Measurements from ENCODE around the gene DENND1B. TPM values are rescaled to one million over a fixed set of nuclear protein-coding genes. Genes with fewer than 3 reads are reported as not detected.

Gene DENND1B
- total RNA-seq, 1 donor from 2014 or later, result 10.2 TPM

DNA sequence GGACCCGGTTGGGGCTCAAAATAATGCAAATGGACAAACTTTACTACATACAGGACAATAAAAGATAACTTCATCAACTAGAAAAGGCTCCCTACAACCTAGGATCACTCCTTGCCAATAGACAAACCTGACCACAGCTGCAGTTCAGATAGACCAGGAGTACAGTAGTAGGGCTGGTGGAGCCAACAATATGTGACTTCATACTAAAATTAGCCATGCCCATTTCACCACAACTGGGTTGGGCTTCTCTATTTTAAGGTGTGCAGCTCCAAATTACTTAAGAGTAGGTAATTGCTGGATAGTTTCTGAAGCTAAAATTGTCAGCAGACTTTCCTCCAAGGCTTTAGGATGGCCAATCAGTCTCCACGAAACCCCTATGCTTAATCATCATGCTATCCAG is 3.9 kb downstream of the DENND1B start:
- Mint-ChIP-seq H3K36me3 (ENCODE audit: unreplicated experiment) (peaks cover 13% of the 10 kb centered on the region), H3K27ac (ENCODE audit: unreplicated experiment) (no peak overlapping the region), H3K27me3 (ENCODE audit: unreplicated experiment) (no peaks in the 10 kb centered on the region), H3K4me3 (ENCODE audit: unreplicated experiment) (no peak overlapping the region), H3K4me1 (ENCODE audit: unreplicated experiment) (peaks cover 29% of the 10 kb centered on the region), H3K9me3 (ENCODE audit: unreplicated experiment) (no peaks in the 10 kb centered on the region)
- no peak for DNase-seq (ENCODE audit: extremely low spot score, unreplicated experiment)
- TF ChIP-seq, protein P1, sequence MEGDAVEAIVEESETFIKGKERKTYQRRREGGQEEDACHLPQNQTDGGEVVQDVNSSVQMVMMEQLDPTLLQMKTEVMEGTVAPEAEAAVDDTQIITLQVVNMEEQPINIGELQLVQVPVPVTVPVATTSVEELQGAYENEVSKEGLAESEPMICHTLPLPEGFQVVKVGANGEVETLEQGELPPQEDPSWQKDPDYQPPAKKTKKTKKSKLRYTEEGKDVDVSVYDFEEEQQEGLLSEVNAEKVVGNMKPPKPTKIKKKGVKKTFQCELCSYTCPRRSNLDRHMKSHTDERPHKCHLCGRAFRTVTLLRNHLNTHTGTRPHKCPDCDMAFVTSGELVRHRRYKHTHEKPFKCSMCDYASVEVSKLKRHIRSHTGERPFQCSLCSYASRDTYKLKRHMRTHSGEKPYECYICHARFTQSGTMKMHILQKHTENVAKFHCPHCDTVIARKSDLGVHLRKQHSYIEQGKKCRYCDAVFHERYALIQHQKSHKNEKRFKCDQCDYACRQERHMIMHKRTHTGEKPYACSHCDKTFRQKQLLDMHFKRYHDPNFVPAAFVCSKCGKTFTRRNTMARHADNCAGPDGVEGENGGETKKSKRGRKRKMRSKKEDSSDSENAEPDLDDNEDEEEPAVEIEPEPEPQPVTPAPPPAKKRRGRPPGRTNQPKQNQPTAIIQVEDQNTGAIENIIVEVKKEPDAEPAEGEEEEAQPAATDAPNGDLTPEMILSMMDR (IDR thresholded peaks at IDR 0.05), result no peak

DNA sequence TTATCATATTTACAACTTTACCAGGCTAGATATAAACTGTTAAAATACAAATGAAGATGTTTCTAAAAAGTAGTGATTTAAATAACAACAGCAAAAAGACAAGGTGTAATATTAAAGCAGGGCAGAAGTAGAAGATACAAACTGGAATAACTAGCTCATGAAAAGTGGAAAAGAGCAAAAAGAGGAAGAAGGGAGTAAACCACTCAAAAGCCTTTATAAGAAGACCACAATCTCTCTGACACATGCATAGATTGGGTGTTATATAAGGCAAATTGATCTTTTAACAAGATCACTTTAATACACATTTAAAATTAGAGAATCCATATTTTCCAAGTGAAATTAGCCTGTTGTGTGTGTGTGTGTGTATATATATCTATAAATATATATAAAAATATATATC is 5.0 kb downstream of the DENND1B start:
- no peak overlapping the region for H3K4me3 Mint-ChIP-seq (ENCODE audit: unreplicated experiment)
- H3K4me1 Mint-ChIP-seq (ENCODE audit: unreplicated experiment), result peaks cover 24% of the 10 kb centered on the region
- H3K27ac Mint-ChIP-seq (ENCODE audit: unreplicated experiment), result no peak overlapping the region
- DNase-seq (ENCODE audit: extremely low spot score, unreplicated experiment), result no peak
- TF ChIP-seq, protein P1 (IDR thresholded peaks at IDR 0.05), result no peak
- no peaks in the 10 kb centered on the region for H3K27me3 Mint-ChIP-seq (ENCODE audit: unreplicated experiment)
- H3K9me3 Mint-ChIP-seq (ENCODE audit: unreplicated experiment), result no peaks in the 10 kb centered on the region
- peaks cover 15% of the 10 kb centered on the region for H3K36me3 Mint-ChIP-seq (ENCODE audit: unreplicated experiment)

DNA sequence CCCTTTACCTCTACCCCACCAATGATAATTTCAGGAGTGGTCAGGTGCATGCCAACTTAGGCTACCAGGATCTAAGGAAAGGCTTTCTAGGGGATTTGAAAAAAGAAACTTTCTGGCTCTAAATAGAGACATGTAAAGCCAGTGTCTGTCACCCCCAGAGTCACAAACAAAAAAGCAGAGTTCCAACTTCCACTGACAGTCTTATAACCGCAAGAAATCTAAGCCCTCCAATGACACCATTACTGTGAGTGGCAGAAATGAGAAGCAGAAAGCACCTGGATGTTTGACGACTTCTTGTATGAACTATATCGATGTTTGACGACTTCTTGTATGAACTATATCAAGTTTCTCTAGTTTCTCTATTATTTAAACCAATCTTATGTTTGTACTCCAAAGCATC is 6.0 kb downstream of the DENND1B start:
- peaks cover 22% of the 10 kb centered on the region for H3K4me1 Mint-ChIP-seq (ENCODE audit: unreplicated experiment)
- H3K9me3 Mint-ChIP-seq (ENCODE audit: unreplicated experiment), result no peaks in the 10 kb centered on the region
- no peak overlapping the region for H3K4me3 Mint-ChIP-seq (ENCODE audit: unreplicated experiment)
- TF ChIP-seq, protein P1 (IDR thresholded peaks at IDR 0.05), result no peak
- no peak for DNase-seq (ENCODE audit: extremely low spot score, unreplicated experiment)
- no peaks in the 10 kb centered on the region for H3K27me3 Mint-ChIP-seq (ENCODE audit: unreplicated experiment)
- H3K27ac Mint-ChIP-seq (ENCODE audit: unreplicated experiment), result no peak overlapping the region
- H3K36me3 Mint-ChIP-seq (ENCODE audit: unreplicated experiment), result peaks cover 15% of the 10 kb centered on the region

DNA sequence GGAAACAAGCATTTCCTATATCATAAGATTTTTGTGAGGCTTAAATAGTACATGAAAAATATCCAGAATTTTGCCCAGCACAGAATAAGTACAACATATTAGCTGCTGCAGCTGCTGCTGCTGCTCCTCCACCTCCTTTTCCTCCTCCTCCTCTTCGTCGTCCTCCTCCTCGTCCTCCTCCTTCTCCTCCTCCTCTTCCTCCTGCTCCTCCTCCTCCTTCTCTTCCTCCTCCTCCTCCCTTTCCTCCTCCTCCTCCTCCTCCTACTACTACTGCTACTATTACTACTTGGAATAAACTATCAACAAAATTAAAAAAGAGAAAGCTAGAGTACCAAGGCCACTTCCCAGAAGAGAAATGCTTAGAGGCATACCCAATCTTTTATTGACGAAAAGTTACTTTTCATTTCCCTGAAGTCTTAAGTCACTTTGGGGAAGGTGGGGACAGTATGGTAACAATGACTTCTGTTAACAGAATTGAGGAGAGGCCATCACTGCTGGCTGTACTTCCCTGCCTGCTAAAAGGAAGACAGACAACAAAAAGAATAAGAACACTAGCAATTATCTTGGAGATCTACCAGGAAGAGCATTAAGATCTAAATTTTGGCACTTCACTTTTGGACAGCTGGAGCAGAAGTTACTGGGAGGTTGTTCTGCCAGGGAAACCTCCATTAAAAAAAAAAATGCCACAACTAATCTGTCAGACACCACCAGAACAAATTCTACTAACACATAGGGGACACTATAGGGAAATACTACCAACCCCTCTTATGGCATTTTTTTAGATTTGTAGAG is 7.1 kb downstream of the DENND1B start:
- Mint-ChIP-seq H3K27ac (ENCODE audit: unreplicated experiment) (no peak overlapping the region), H3K9me3 (ENCODE audit: unreplicated experiment) (no peaks in the 10 kb centered on the region), H3K36me3 (ENCODE audit: unreplicated experiment) (peaks cover 15% of the 10 kb centered on the region), H3K4me3 (ENCODE audit: unreplicated experiment) (no peak overlapping the region), H3K4me1 (ENCODE audit: unreplicated experiment) (peaks cover 11% of the 10 kb centered on the region), H3K27me3 (ENCODE audit: unreplicated experiment) (no peaks in the 10 kb centered on the region)
- TF ChIP-seq, protein P1 (IDR thresholded peaks at IDR 0.05), result no peak
- DNase-seq (ENCODE audit: extremely low spot score, unreplicated experiment), result no peak

DNA sequence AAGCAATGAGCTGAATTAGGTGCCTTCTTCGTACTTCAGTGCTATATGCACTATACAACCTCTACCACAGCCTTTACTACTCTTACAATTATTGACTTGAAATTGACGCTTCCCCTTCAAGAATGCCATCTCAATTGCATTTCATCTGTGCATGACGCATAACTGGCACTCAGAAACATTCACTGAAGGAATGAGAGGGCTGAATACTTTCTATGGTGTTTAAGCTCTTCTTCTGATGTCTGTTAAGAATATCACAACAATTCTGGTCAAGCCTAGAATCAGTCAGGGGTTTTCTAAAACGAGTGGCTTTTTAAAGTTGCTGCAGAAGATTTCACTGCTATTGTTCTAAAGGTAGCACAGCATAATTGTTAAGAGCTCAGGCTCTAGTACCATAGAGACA is 11.5 kb downstream of the DENND1B start:
- no peak for DNase-seq (ENCODE audit: extremely low spot score, unreplicated experiment)
- Mint-ChIP-seq H3K4me1 (ENCODE audit: unreplicated experiment) (no peaks in the 10 kb centered on the region), H3K4me3 (ENCODE audit: unreplicated experiment) (no peak overlapping the region), H3K9me3 (ENCODE audit: unreplicated experiment) (no peaks in the 10 kb centered on the region), H3K36me3 (ENCODE audit: unreplicated experiment) (peaks cover 16% of the 10 kb centered on the region), H3K27me3 (ENCODE audit: unreplicated experiment) (no peaks in the 10 kb centered on the region), H3K27ac (ENCODE audit: unreplicated experiment) (no peak overlapping the region)
- TF ChIP-seq, protein P1 (IDR thresholded peaks at IDR 0.05), result no peak
